ENCODE measurements around the gene FMO1.

GRCh38 chr1:171219346-171220080 lies 28.8 kb upstream of the FMO1 start:
- TF ChIP-seq CTCF (conservative IDR thresholded peaks at IDR 0.05; ENCODE audit: low read depth, low read length) (no peak), EZH2 (IDR thresholded peaks at IDR 0.05; ENCODE audit: low read length, unreplicated experiment) (no peak), EZH2phosphoT487 (IDR thresholded peaks at IDR 0.05; ENCODE audit: borderline replicate concordance, low read length) (no peak)
